Mesendoderm (in vitro differentiated cells): ENCODE measurements around the gene SAPCD1.
A peak's percentile ranks its signal among the peaks of the same experiment; 100 is the strongest.
"Not testable (repeated sequence)": the region's sequence is repeated elsewhere in the genome, so short reads cannot be mapped to it uniquely, and the experiment has no call there.

ENCODE experiments used
- DNase-seq: peaks from one replicate; pipeline ENCODE4 v3.0.0; 2013
- H2AK5ac ChIP-seq: 2 replicates; pipeline ENCODE4 v1.6.1; 2013; ENCODE audit warnings: low read length, inconsistent platforms
- H2BK120ac ChIP-seq: 2 replicates; pipeline ENCODE4 v1.6.1; 2013; ENCODE audit warnings: low read depth, mild to moderate bottlenecking, low read length, moderate library complexity, mixed read lengths
- H2BK15ac ChIP-seq: replicated peaks from 2 replicates; pipeline ENCODE4 v1.6.1; 2013; ENCODE audit warnings: low read depth, mild to moderate bottlenecking, moderate library complexity
- H2BK5ac ChIP-seq: 2 replicates; pipeline ENCODE4 v1.6.1; 2013; ENCODE audit warnings: low read length, inconsistent platforms
- H3K18ac ChIP-seq: 2 replicates; pipeline ENCODE4 v1.6.1; 2013; ENCODE audit warnings: mild to moderate bottlenecking, low read length, mixed read lengths
- H3K23ac ChIP-seq: one replicate; pipeline ENCODE4 v1.6.1; 2013; ENCODE audit warnings: low read length
- H3K27ac ChIP-seq: 2 replicates; pipeline ENCODE4 v1.5.1; 2013; ENCODE audit warnings: low read depth, mild to moderate bottlenecking, inconsistent platforms, low read length, moderate library complexity
- H3K27me3 ChIP-seq: 2 replicates; pipeline ENCODE4 v1.6.1; 2013; ENCODE audit warnings: low read length, control low read depth, mild to moderate bottlenecking, inconsistent platforms; ENCODE audit not compliant: insufficient read depth, poor library complexity
- H3K36me3 ChIP-seq: 2 replicates; pipeline ENCODE4 v1.6.1; 2013; ENCODE audit warnings: low read length, inconsistent platforms; ENCODE audit not compliant: control insufficient read depth, insufficient read depth
- H3K4ac ChIP-seq: one replicate; pipeline ENCODE4 v1.6.1; 2013; ENCODE audit warnings: low read depth, mild to moderate bottlenecking, low read length, moderate library complexity
- H3K4me1 ChIP-seq: 2 replicates; pipeline ENCODE4 v1.6.1; 2013; ENCODE audit warnings: low read depth, low read length, inconsistent platforms; ENCODE audit not compliant: control insufficient read depth
- H3K4me2 ChIP-seq: 2 replicates; pipeline ENCODE4 v1.6.1; 2013; ENCODE audit warnings: low read length
- H3K4me3 ChIP-seq: 2 replicates; pipeline ENCODE4 v1.5.1; 2013; ENCODE audit warnings: mild to moderate bottlenecking, low read length
- H3K56ac ChIP-seq: one replicate; pipeline ENCODE4 v1.6.1; 2013; ENCODE audit warnings: low read length
- H3K79me1 ChIP-seq: 2 replicates; pipeline ENCODE4 v1.6.1; 2013; ENCODE audit warnings: low read length, inconsistent platforms
- H3K79me2 ChIP-seq: 2 replicates; pipeline ENCODE4 v1.6.1; 2013; ENCODE audit warnings: mild to moderate bottlenecking, low read length; ENCODE audit not compliant: control insufficient read depth, insufficient read depth
- H3K9ac ChIP-seq: 2 replicates; pipeline ENCODE4 v1.6.1; 2013; ENCODE audit warnings: low read length, inconsistent platforms
- H4K5ac ChIP-seq: one replicate; pipeline ENCODE4 v1.6.1; 2013; ENCODE audit warnings: low read length
- H4K8ac ChIP-seq: one replicate; pipeline ENCODE4 v1.6.1; 2013; ENCODE audit warnings: low read depth, mild to moderate bottlenecking, control low read depth, low read length, moderate library complexity
- WGBS: extraction: QIAGEN DNeasy Blood & Tissue Kit; methylation state at CpG from one replicate; pipeline ENCODE4 v1.1.7; 2013; ENCODE audit warnings: low lambda C conversion rate, missing lambda C conversion rate; ENCODE audit not compliant: insufficient coverage; ENCODE audit errors: extremely low coverage; 5-methylcytosine and 5-hydroxymethylcytosine counted together

SAPCD1 gene

GRCh38 chr6:31796993-31797385 lies 34.5 kb downstream of the SAPCD1 start:
- H3K18ac ChIP-seq = no peak overlapping the region
- no peak overlapping the region for H2AK5ac ChIP-seq
- no peak overlapping the region for H3K56ac ChIP-seq
- H2BK5ac ChIP-seq = no peak overlapping the region
- H2BK120ac ChIP-seq = no peak overlapping the region
- H3K4me3 ChIP-seq = no peak overlapping the region
- H3K9ac ChIP-seq = no peak overlapping the region
- no CpG with 5 or more reads among the region's 2 CpGs for WGBS
- no peak overlapping the region for H3K4me2 ChIP-seq
- no peaks in the 10 kb centered on the region for H3K27me3 ChIP-seq
- H3K4me1 ChIP-seq = peaks cover 2% of the 10 kb centered on the region
- H2BK15ac ChIP-seq = no peak overlapping the region
- H3K79me2 ChIP-seq = peaks cover 22% of the 10 kb centered on the region
- H3K36me3 ChIP-seq = peaks cover 4% of the 10 kb centered on the region
- no peak overlapping the region for H4K8ac ChIP-seq
- no peak overlapping the region for H3K27ac ChIP-seq
- no peak overlapping the region for H4K5ac ChIP-seq
- no peak overlapping the region for H3K4ac ChIP-seq
- H3K23ac ChIP-seq = no peak overlapping the region
- DNase-seq = no peak
- peaks cover 9% of the 10 kb centered on the region for H3K79me1 ChIP-seq

DNA sequence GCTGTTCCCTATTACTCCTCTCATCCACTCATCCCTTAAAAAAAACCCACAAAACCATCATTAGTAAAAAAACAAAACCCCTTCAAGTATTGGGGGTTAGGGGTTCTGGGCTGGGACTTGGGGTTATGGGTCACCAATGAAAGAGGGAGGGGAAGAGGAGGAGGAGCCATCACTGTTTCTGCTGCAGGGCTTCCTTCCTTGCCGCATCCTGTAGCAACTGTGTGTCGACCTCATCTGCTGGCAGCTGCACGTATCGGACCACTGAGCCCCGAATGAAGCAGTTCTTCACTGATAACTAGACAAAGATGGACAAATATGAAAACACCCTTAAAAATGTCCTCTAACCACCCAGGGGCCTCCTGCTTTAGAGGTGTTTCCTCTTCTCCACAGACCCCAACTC lies 35.1 kb downstream of the SAPCD1 start:
- Histone ChIP-seq H3K4ac (no peak overlapping the region), H3K4me3 (no peak overlapping the region), H3K79me1 (peaks cover 8% of the 10 kb centered on the region), H2BK120ac (no peak overlapping the region), H3K27ac (no peak overlapping the region), H3K9ac (no peak overlapping the region), H3K18ac (no peak overlapping the region), H3K36me3 (peaks cover 4% of the 10 kb centered on the region), H2BK5ac (no peak overlapping the region), H3K56ac (no peak overlapping the region), H2BK15ac (no peak overlapping the region), H3K79me2 (peaks cover 22% of the 10 kb centered on the region), H3K27me3 (no peaks in the 10 kb centered on the region), H3K23ac (no peak overlapping the region), H3K4me1 (peaks cover 2% of the 10 kb centered on the region), H3K4me2 (no peak overlapping the region), H4K8ac (no peak overlapping the region), H4K5ac (no peak overlapping the region), H2AK5ac (no peak overlapping the region)
- no peak for DNase-seq
- no CpG with 5 or more reads among the region's 5 CpGs for WGBS

DNA sequence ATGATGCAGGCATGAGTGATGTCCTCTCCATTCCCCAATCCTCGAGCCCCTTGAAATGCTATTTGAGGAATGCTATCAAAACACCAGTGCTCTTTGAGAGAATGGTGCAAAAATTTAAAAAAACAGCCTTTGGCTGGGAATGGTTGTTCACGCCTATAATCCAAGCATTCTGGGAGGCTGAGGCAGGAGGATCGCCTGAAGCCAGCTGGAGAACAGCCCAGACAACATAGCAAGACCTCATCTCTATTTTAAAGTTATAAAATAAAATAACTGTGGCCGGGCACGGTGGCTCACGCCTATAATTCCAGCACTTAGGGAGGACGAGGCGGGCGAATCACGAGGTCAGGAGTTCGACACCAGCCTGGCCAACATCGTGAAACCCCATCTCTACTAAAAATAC lies 37.3 kb downstream of the SAPCD1 start:
- no CpG with 5 or more reads among the region's 12 CpGs for WGBS

DNA sequence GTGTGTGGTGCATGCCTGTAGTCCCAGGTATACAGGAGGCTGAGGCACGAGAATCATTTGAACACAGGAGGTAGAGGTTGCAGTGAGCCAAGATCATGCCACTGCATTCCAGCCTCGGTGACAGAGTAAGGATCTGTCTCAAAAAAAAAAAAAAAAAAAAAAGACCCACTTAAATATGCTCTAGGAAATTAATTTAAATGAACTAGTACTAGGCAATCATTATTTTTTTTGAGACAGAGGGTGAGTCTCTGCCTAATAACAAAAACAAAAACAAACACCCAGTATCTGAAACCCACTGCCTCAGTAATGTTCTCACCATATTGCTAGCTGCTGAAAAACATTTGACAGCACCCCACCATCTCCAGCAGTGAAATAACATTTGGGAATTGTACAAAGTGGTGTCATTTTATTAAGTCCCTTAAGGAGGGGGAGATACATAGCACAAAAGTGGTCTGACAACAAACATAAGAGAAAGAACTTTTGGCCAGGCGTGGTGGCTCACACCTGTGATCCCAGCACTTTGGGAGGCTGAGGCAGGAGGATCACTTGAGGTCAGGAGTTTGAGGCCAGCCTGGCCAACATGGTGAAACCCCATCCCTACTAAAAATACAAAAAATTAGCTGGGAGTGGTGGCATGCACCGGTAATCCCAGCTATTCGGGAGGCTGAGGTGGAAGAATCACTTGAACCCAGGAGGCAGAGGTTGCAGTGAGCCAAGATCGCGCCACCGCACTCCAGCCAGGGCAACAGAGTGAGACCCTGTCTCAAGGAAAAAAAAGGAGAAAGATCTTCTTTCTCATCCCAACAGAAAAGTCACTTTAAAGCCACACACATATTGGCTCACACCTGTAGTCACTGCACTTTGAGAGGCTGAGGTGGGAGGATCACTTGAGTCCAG lies 38.8 kb downstream of the SAPCD1 start:
- H4K8ac ChIP-seq, H3K79me1 ChIP-seq, H3K18ac ChIP-seq, H3K4me3 ChIP-seq, H2BK120ac ChIP-seq, H3K27ac ChIP-seq, H3K9ac ChIP-seq, H4K5ac ChIP-seq, H2AK5ac ChIP-seq, H3K79me2 ChIP-seq, H2BK5ac ChIP-seq, H3K4me1 ChIP-seq, H3K23ac ChIP-seq, H2BK15ac ChIP-seq, H3K36me3 ChIP-seq, H3K4ac ChIP-seq, DNase-seq, H3K4me2 ChIP-seq, H3K56ac ChIP-seq, H3K27me3 ChIP-seq: not testable (repeated sequence)
- WGBS = no CpG with 5 or more reads among the region's 8 CpGs

More for the DNA sequence above, 37.3 kb downstream of the SAPCD1 start:
- Histone ChIP-seq H3K9ac (no peak overlapping the region), H4K8ac (no peak overlapping the region), H3K36me3 (peaks cover 2% of the 10 kb centered on the region), H3K23ac (no peak overlapping the region), H3K27me3 (no peaks in the 10 kb centered on the region), H2AK5ac (no peak overlapping the region), H3K4ac (no peak overlapping the region), H2BK5ac (no peak overlapping the region), H3K4me1 (no peaks in the 10 kb centered on the region), H2BK15ac (no peak overlapping the region), H3K18ac (no peak overlapping the region), H2BK120ac (no peak overlapping the region), H3K56ac (no peak overlapping the region), H4K5ac (no peak overlapping the region), H3K79me2 (peaks cover 6% of the 10 kb centered on the region), H3K4me3 (no peak overlapping the region), H3K27ac (no peak overlapping the region), H3K79me1 (peaks cover 4% of the 10 kb centered on the region), H3K4me2 (no peak overlapping the region)
- no peak for DNase-seq

DNA sequence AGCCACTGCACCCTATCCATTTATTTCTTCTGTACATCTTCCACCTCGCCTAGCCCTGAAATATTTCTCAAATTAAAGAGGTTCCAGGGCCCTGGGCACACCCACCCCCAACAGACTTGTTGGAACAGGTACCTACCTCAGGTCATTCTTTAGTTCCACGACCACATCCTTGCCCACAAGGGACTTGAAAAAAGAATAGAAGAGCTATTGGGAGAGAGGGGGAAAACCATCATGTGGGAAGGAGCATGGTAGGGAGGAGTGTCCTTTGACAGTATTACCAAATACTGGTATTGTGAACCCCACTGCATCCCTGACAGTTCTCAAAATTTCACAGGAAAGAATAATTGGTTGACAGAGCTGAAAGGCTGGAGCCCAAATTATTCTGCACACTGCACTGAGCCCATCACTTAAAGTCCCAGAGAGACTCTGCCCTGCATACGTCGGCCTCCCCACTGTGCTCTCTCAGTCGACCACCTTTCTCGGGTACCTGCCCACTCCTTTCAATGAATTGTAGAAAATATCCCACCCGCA lies 43.5 kb downstream of the SAPCD1 start:
- Histone ChIP-seq H3K4me2 (peak overlapping the region; percentile 76), H2AK5ac (peak overlapping the region; percentile 33), H2BK5ac (no peak overlapping the region), H3K4me1 (no peaks in the 10 kb centered on the region), H4K5ac (no peak overlapping the region), H3K27ac (peak overlapping the region; percentile 72), H3K36me3 (no peaks in the 10 kb centered on the region), H3K79me2 (peaks cover 12% of the 10 kb centered on the region), H3K9ac (peak overlapping the region; percentile 76), H3K56ac (peak overlapping the region; percentile 99), H3K27me3 (no peaks in the 10 kb centered on the region), H3K79me1 (peaks cover 4% of the 10 kb centered on the region), H3K4ac (peak overlapping the region; percentile 83), H4K8ac (no peak overlapping the region), H3K4me3 (peak overlapping the region; percentile 42), H3K18ac (peak overlapping the region; percentile 9), H3K23ac (no peak overlapping the region), H2BK15ac (no peak overlapping the region), H2BK120ac (peak overlapping the region; percentile 14)
- no peak for DNase-seq
- WGBS = no CpG with 5 or more reads among the region's 7 CpGs
